Measurements from ENCODE around the gene PSMD5.

- TF ChIP-seq CTCF (IDR thresholded peaks at IDR 0.05) (no peak), POLR2A (IDR thresholded peaks at IDR 0.05) (no peak)
Observed at GRCh38 chr9:120815075-120815474, 27.6 kb downstream of the PSMD5 start.

Data from testis (tissue), 2 donors.